ENCODE data around the gene IGF2. TPM values are rescaled to one million over a fixed set of nuclear protein-coding genes. Genes with fewer than 3 reads are reported as not detected.

Gene IGF2
- total and polyA plus RNA-seq, 4 donors, result 0.67 to 620 (median 42.6) TPM

DNA sequence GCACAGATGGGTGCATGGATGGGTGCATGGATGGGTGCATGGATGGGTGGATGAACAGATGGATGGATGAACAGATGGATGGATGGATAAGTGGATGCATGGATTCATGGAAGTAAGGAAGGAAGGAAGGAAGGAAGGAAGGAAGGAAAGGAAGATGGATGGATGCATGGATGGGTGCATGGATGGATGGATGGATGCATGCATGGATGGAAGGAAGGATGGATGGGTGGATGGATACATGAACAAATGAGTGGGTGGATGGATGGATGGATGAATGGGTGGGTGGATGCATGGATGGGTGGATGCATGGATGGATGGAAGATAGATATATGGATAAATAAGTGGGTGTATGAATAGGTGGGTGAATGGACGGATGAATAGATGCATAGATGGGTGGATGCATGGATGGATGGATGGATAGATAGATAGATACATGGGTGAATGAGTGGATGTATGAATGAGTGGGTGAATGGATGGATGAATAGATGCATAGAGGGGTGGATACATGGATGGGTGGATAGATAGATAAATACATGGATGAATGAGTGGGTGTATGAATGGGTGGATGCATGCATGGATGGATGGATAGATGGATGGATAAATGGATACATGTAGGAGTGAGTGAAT is 32.5 kb downstream of the IGF2 start:
- no peaks in the 10 kb centered on the region for H3K36me3 ChIP-seq (ENCODE audit: control insufficient read depth in 1 of 2, insufficient read depth in 2 of 2, low read length in 1 of 2)

DNA sequence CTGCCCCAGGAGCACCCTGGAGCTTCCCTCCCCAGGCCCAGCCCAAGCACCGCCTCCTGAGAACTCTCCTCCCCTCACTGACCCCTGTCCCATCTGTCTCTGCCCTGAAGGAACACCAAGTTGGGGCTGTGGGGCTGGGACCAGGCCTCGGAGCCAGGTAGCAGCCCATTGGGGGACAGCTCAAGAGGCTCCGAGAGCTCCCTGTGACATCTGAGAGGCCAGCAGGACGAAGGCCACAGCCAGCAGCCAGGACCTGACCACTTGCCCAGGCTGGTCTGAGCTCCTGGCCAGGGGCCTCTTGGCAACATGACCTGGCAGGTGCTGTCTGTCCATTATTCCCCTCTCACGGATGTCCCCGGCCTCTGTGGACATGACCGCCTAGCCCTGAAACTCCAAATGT is 33.7 kb downstream of the IGF2 start:
- intact Hi-C loops (cut with DNase I), result no loop called here
- 95 to 96% methylated on average over 7 of the region's 7 CpGs for WGBS, 2 donors
- no peaks in the 10 kb centered on the region for H3K36me3 ChIP-seq (ENCODE audit: control insufficient read depth in 1 of 2, insufficient read depth in 2 of 2, low read length in 1 of 2)
- no peaks in the 10 kb centered on the region for H3K4me1 ChIP-seq (ENCODE audit: control insufficient read depth in 1 of 2, insufficient read depth in 2 of 2, low read length in 2 of 2)
- H3K27me3 ChIP-seq (ENCODE audit: control insufficient read depth in 1 of 2, insufficient read depth in 2 of 2, low read length in 1 of 2), result no peaks in the 10 kb centered on the region
- H3K9me3 ChIP-seq (ENCODE audit: control insufficient read depth, low read length), result no peaks in the 10 kb centered on the region
- no peak for ATAC-seq (ENCODE audit: low FRiP score)
- H3K27ac ChIP-seq (ENCODE audit: low read depth in 1 of 2, low read length in 2 of 2), result no peak overlapping the region
- DNase-seq, result peak in 1 of 2 donors; percentile 57
- no peak overlapping the region for H3K4me3 ChIP-seq (ENCODE audit: low read length in 2 of 2)

More for the DNA sequence above, 32.5 kb downstream of the IGF2 start:
- DNase-seq, result no peak
- Histone ChIP-seq H3K27me3 (ENCODE audit: control insufficient read depth in 1 of 2, insufficient read depth in 2 of 2, low read length in 1 of 2) (no peaks in the 10 kb centered on the region), H3K27ac (ENCODE audit: low read depth in 1 of 2, low read length in 2 of 2) (no peak overlapping the region), H3K9me3 (ENCODE audit: control insufficient read depth, low read length) (no peaks in the 10 kb centered on the region), H3K4me3 (ENCODE audit: low read length in 2 of 2) (no peak overlapping the region), H3K4me1 (ENCODE audit: control insufficient read depth in 1 of 2, insufficient read depth in 2 of 2, low read length in 2 of 2) (no peaks in the 10 kb centered on the region)
- intact Hi-C loops (cut with DNase I), result no loop called here
- WGBS, 2 donors, result 93 to 100% methylated on average over 1 of the region's 1 CpG
- ATAC-seq (ENCODE audit: low FRiP score), result no peak

DNA sequence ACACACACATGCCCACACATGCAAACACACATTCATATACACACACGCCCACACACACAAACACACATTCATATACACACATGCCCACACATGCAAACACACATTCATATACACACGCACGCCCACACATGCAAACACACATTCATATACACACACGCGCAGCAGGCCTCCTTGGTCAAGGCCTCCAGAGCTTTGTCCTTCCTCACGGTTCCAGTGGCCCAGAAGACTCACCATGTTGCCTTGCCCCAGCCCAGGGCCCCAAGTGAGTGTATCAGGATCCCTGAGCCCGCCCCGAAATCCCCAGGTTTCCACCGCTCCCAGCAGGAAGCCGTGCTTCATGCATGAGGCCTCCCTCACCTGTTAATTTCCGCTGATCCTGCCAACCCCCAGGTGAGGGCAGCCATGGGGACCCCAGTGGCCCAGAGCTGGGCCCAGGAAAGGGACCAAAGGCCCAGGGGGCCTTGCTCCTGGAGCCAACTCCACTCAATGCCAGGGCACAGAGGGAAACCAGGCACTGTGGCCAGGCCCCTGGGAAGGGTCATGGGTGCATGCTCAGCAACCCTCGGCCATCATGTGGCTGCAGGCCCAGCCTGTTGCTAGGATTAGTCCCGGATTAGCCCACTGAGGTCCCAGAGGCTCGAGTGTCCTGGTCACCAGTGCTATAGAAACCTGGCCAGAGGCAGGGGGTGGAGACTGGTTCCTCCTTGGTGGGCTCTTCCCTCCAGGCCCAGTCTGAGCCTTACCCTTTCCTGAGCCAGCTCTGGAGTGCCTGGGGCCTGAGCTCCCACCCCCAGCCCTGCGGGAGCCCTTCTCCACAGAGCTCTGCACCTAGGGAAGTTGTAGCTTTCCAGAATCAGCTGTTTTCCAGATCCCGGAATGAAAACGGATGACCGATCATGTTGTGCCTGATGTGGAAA is 34.4 kb downstream of the IGF2 start:
- no peak for ATAC-seq (ENCODE audit: low FRiP score)
- Histone ChIP-seq H3K9me3 (ENCODE audit: control insufficient read depth, low read length) (no peaks in the 10 kb centered on the region), H3K4me1 (ENCODE audit: control insufficient read depth in 1 of 2, insufficient read depth in 2 of 2, low read length in 2 of 2) (no peaks in the 10 kb centered on the region), H3K27me3 (ENCODE audit: control insufficient read depth in 1 of 2, insufficient read depth in 2 of 2, low read length in 1 of 2) (no peaks in the 10 kb centered on the region), H3K27ac (ENCODE audit: low read depth in 1 of 2, low read length in 2 of 2) (no peak overlapping the region), H3K4me3 (ENCODE audit: low read length in 2 of 2) (no peak overlapping the region), H3K36me3 (ENCODE audit: control insufficient read depth in 1 of 2, insufficient read depth in 2 of 2, low read length in 1 of 2) (no peaks in the 10 kb centered on the region)
- peak in 1 of 2 donors; percentile 61 for DNase-seq
- WGBS, 2 donors, result 94 to 97% methylated on average over 18 of the region's 18 CpGs
- intact Hi-C loops (cut with DNase I), result no loop called here

GRCh38 chr11:2103668-2104523 is 35.3 kb downstream of the IGF2 start:
- DNase-seq (peak in 1 of 2 donors; percentile 58), ATAC-seq (ENCODE audit: low FRiP score) (no peak)

DNA sequence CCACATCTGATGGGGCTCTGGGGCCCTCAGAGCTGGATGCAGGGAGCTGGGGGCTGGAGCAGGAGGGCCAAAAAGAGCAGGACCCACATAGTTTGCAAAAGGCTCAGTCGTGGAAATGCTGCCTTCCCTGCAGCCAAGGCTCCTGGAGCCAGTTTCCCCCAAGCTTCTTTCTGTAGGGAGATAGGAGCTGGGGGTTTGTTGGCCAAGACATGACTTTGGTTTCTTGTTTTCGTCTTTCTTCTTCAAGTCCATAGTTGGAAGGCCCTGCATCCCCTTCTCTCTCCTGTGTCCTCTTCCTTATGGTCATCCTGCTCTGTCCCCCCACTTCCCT is 36.3 kb downstream of the IGF2 start:
- no peaks in the 10 kb centered on the region for H3K36me3 ChIP-seq (ENCODE audit: control insufficient read depth in 1 of 2, insufficient read depth in 2 of 2, low read length in 1 of 2)
- no peak overlapping the region for H3K27ac ChIP-seq (ENCODE audit: low read depth in 1 of 2, low read length in 2 of 2)
- no peak for DNase-seq
- intact Hi-C loops (cut with DNase I), result no loop called here
- 86 to 89% methylated on average over 2 of the region's 2 CpGs for WGBS, 2 donors
- no peaks in the 10 kb centered on the region for H3K4me1 ChIP-seq (ENCODE audit: control insufficient read depth in 1 of 2, insufficient read depth in 2 of 2, low read length in 2 of 2)
- no peaks in the 10 kb centered on the region for H3K27me3 ChIP-seq (ENCODE audit: control insufficient read depth in 1 of 2, insufficient read depth in 2 of 2, low read length in 1 of 2)
- no peak overlapping the region for H3K4me3 ChIP-seq (ENCODE audit: low read length in 2 of 2)
- H3K9me3 ChIP-seq (ENCODE audit: control insufficient read depth, low read length), result no peaks in the 10 kb centered on the region
- no peak for ATAC-seq (ENCODE audit: low FRiP score)

More at GRCh38 chr11:2103668-2104523, 35.3 kb downstream of the IGF2 start:
- Histone ChIP-seq H3K27me3 (ENCODE audit: control insufficient read depth in 1 of 2, insufficient read depth in 2 of 2, low read length in 1 of 2) (no peaks in the 10 kb centered on the region), H3K36me3 (ENCODE audit: control insufficient read depth in 1 of 2, insufficient read depth in 2 of 2, low read length in 1 of 2) (no peaks in the 10 kb centered on the region), H3K4me1 (ENCODE audit: control insufficient read depth in 1 of 2, insufficient read depth in 2 of 2, low read length in 2 of 2) (no peaks in the 10 kb centered on the region), H3K4me3 (ENCODE audit: low read length in 2 of 2) (no peak overlapping the region), H3K9me3 (ENCODE audit: control insufficient read depth, low read length) (no peaks in the 10 kb centered on the region), H3K27ac (ENCODE audit: low read depth in 1 of 2, low read length in 2 of 2) (no peak overlapping the region)
- 97% methylated on average over 25 of the region's 25 CpGs for WGBS, 2 donors
- intact Hi-C loops (cut with DNase I), result no loop called here

DNA sequence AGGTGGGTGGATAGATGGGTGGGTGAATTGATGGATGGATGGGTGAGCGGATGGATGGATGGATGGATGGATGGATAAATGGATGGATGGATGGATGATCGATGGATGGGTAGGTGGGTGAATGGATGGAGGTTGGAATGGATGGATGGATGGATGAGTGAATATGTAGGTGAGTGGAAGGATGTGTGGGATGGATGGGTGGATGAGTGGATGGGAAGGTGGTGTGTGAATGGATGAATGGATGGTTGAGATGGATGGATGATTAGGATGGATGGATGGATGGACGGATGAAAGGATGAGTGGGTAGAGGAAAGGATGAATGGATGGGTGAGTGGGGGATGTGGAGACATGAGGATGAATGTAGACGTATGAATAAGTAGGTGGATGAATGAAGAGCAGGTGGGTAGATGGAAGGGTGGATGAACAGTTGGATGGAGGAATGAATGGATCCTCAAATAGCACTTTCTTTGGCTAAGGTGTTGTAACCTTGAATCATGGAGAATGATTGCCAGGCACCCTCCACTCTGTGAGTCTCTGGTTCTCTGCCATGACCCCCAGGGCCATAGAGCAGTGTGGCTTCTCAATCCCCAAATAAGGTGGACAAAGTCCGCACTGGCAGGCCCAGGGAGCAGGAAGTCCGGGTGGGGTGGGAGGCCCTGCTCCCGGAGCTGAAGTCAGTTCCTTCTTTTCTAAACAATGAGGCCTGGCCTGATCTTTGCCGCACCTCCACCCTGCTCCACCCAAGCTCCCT is 36.9 kb downstream of the IGF2 start:
- no peaks in the 10 kb centered on the region for H3K9me3 ChIP-seq (ENCODE audit: control insufficient read depth, low read length)
- WGBS, 2 donors, result 90 to 93% methylated on average over 8 of the region's 8 CpGs
- no peaks in the 10 kb centered on the region for H3K27me3 ChIP-seq (ENCODE audit: control insufficient read depth in 1 of 2, insufficient read depth in 2 of 2, low read length in 1 of 2)
- H3K36me3 ChIP-seq (ENCODE audit: control insufficient read depth in 1 of 2, insufficient read depth in 2 of 2, low read length in 1 of 2), result no peaks in the 10 kb centered on the region
- no peak overlapping the region for H3K27ac ChIP-seq (ENCODE audit: low read depth in 1 of 2, low read length in 2 of 2)
- no peak overlapping the region for H3K4me3 ChIP-seq (ENCODE audit: low read length in 2 of 2)
- ATAC-seq (ENCODE audit: low FRiP score) (no peak), DNase-seq (no peak)
- intact Hi-C loops (cut with DNase I), result no loop called here
- no peaks in the 10 kb centered on the region for H3K4me1 ChIP-seq (ENCODE audit: control insufficient read depth in 1 of 2, insufficient read depth in 2 of 2, low read length in 2 of 2)

- no peak for ATAC-seq (ENCODE audit: low FRiP score)
- Histone ChIP-seq H3K27me3 (ENCODE audit: control insufficient read depth in 1 of 2, insufficient read depth in 2 of 2, low read length in 1 of 2) (no peaks in the 10 kb centered on the region), H3K9me3 (ENCODE audit: control insufficient read depth, low read length) (no peaks in the 10 kb centered on the region), H3K4me1 (ENCODE audit: control insufficient read depth in 1 of 2, insufficient read depth in 2 of 2, low read length in 2 of 2) (no peaks in the 10 kb centered on the region), H3K27ac (ENCODE audit: low read depth in 1 of 2, low read length in 2 of 2) (no peak overlapping the region), H3K36me3 (ENCODE audit: control insufficient read depth in 1 of 2, insufficient read depth in 2 of 2, low read length in 1 of 2) (no peaks in the 10 kb centered on the region), H3K4me3 (ENCODE audit: low read length in 2 of 2) (no peak overlapping the region)
- 94 to 97% methylated on average over 10 of the region's 10 CpGs for WGBS, 2 donors
- intact Hi-C loops (cut with DNase I), result no loop called here
- DNase-seq, result peak in 1 of 2 donors; percentile 59
Observed at GRCh38 chr11:2101171-2101675, 38.0 kb downstream of the IGF2 start.
